CD14-positive monocyte (primary cell): ENCODE measurements around the gene A4GALT. TPM values are rescaled to one million over a fixed set of nuclear protein-coding genes. Genes with fewer than 3 reads are reported as not detected.

Experiments
- DNase-seq, 3 donors: peaks; one replicate each; pipeline ENCODE4 v3.0.0-alpha.2; 2011 to 2022
- H2AFZ ChIP-seq: 2 replicates; pipeline ENCODE4 v1.6.0; 2012; ENCODE audit warnings: mild to moderate bottlenecking, low read depth, low read length, inconsistent platforms; ENCODE audit not compliant: insufficient read depth, poor library complexity, severe bottlenecking
- H3K27ac ChIP-seq, 2 donors: 1 replicate in 1 of 2; 2 replicates in 1 of 2; pipeline ENCODE4 v1.5.1; 2012 to 2013; ENCODE audit warnings: low read length in 2 of 2, control low read depth in 1 of 2, inconsistent platforms in 1 of 2, low read depth in 1 of 2, mild to moderate bottlenecking in 1 of 2
- H3K27me3 ChIP-seq, 2 donors: one replicate each; pipeline versions ENCODE4 v1.6.0 to v1.6.1; 2011 to 2013; ENCODE audit warnings: low read length in 2 of 2; ENCODE audit not compliant: control insufficient read depth in 2 of 2, insufficient read depth in 2 of 2
- H3K36me3 ChIP-seq, 2 donors: replicated peaks in 1 of 2; 1 replicate in 1 of 2; 2 replicates in 1 of 2; pipeline versions ENCODE4 v1.5.1 to v1.6.1; 2012 to 2013; ENCODE audit warnings: low read length in 2 of 2, control low read depth in 1 of 2, inconsistent platforms in 1 of 2, mild to moderate bottlenecking in 1 of 2; ENCODE audit not compliant: insufficient read depth in 2 of 2, control insufficient read depth in 1 of 2
- H3K4me1 ChIP-seq, 2 donors: 1 replicate in 1 of 2; 2 replicates in 1 of 2; pipeline versions ENCODE4 v1.5.1 to v1.6.1; 2012 to 2013; ENCODE audit warnings: low read length in 2 of 2, control low read depth in 1 of 2, inconsistent platforms in 1 of 2, mild to moderate bottlenecking in 1 of 2, moderate library complexity in 1 of 2; ENCODE audit not compliant: insufficient read depth in 2 of 2, control insufficient read depth in 1 of 2
- H3K4me2 ChIP-seq: replicated peaks from 2 replicates; pipeline ENCODE3; 2012; ENCODE audit warnings: low read length, moderate library complexity, mild to moderate bottlenecking; ENCODE audit not compliant: poor library complexity, severe bottlenecking; ENCODE audit errors: extremely low read depth
- H3K4me3 ChIP-seq, 3 experiments: fragments of 200-600 bp in 1 of 3; sonication (generic) in 1 of 3; replicated peaks in 1 of 3; 1 replicate in 2 of 3; 2 replicates in 1 of 3; pipeline ENCODE4 v1.5.1; 2011 to 2013; ENCODE audit warnings: low read length in 3 of 3, mild to moderate bottlenecking in 3 of 3, control low read depth in 2 of 3, low read depth in 2 of 3, inconsistent platforms in 1 of 3, moderate library complexity in 1 of 3
- H3K79me2 ChIP-seq: 2 replicates; pipeline ENCODE4 v1.6.0; 2012; ENCODE audit warnings: mild to moderate bottlenecking, control low read depth, inconsistent platforms, low read length, moderate library complexity; ENCODE audit not compliant: insufficient read depth
- H3K9ac ChIP-seq: 2 replicates; pipeline ENCODE4 v1.6.0; 2017; ENCODE audit warnings: low read length, mild to moderate bottlenecking; ENCODE audit not compliant: insufficient read depth, poor library complexity, severe bottlenecking
- H3K9me3 ChIP-seq, 2 donors: replicated peaks in 1 of 2; 1 replicate in 1 of 2; 2 replicates in 1 of 2; pipeline versions ENCODE4 v1.5.1 to v1.6.1; 2012 to 2013; ENCODE audit warnings: low read length in 2 of 2, control low read depth in 1 of 2; ENCODE audit not compliant: control insufficient read depth in 1 of 2, insufficient read depth in 1 of 2
- H4K20me1 ChIP-seq: 2 replicates; pipeline ENCODE4 v1.6.0; 2012; ENCODE audit warnings: mild to moderate bottlenecking, low read length, control low read depth, moderate library complexity; ENCODE audit not compliant: insufficient read depth
- H3K27ac Mint-ChIP-seq, 7 donors: one replicate each; pipeline ENCODE4 v1.8.0; 2020; ENCODE audit warnings: mild to moderate bottlenecking in 7 of 7, mixed read lengths in 7 of 7, moderate library complexity in 6 of 7, inconsistent platforms in 2 of 7
- H3K27me3 Mint-ChIP-seq, 3 donors: one replicate each; pipeline ENCODE4 v1.8.0; 2021 to 2022; ENCODE audit warnings: low read depth in 3 of 3, mild to moderate bottlenecking in 3 of 3, mixed read lengths in 3 of 3, moderate library complexity in 3 of 3, inconsistent platforms in 1 of 3
- H3K36me3 Mint-ChIP-seq, 2 donors: one replicate each; pipeline ENCODE4 v1.8.0; 2020; ENCODE audit warnings: mixed read lengths in 2 of 2, inconsistent platforms in 1 of 2, mild to moderate bottlenecking in 1 of 2
- H3K4me1 Mint-ChIP-seq: one replicate; pipeline ENCODE4 v1.8.0; 2020; ENCODE audit warnings: mild to moderate bottlenecking, mixed read lengths
- H3K4me3 Mint-ChIP-seq, 2 donors: one replicate each; pipeline ENCODE4 v1.8.0; 2020; ENCODE audit warnings: mild to moderate bottlenecking in 2 of 2, mixed read lengths in 2 of 2, moderate library complexity in 1 of 2
- H3K9me3 Mint-ChIP-seq, 7 donors: one replicate each; pipeline ENCODE4 v1.8.0; 2020 to 2022; ENCODE audit warnings: mixed read lengths in 7 of 7, mild to moderate bottlenecking in 6 of 7, moderate library complexity in 6 of 7, inconsistent platforms in 2 of 7
- CTCF ChIP-seq: fragments of 200-600 bp; IDR thresholded peaks from one replicate; pipeline ENCODE4 v1.8.0; 2022; ENCODE audit warnings: antibody characterized with exemption, mild to moderate bottlenecking
- WGBS: methylation state at CpG from one replicate; pipeline ENCODE4 v1.1.5; 2013; ENCODE audit warnings: missing lambda C conversion rate; ENCODE audit not compliant: insufficient coverage; 5-methylcytosine and 5-hydroxymethylcytosine counted together
- intact Hi-C, 2 donors: fragments of 100-400 bp; cut with micrococcal nuclease; formaldehyde crosslinking; loops; one replicate each; pipeline versions ENCODE4 v1.15.0 to v1.15.1; 2023
- polyA plus RNA-seq, 3 donors: library from polyadenylated mRNA; depleted of rRNA in 1 of 3; unstranded in 2 of 3; stranded (reverse) in 1 of 3; fragments of 300-500 nt in 2 of 3; fragments of >200 nt in 1 of 3; fragmentation: Illumina TruSeq in 2 of 3; gene quantifications; 1 replicate in 2 of 3; 2 replicates in 1 of 3; pipeline ENCODE4 v1.2.3, GENCODE V29; 2012 to 2021

A4GALT gene
- polyA plus RNA-seq, 3 donors, result not detected

GRCh38 chr22:42725606-42726355 lies 5.1 kb upstream of the A4GALT start:
- Mint-ChIP-seq H3K4me3 (no peak overlapping the region), H3K36me3 (peaks cover 0 to 9% of the 10 kb centered on the region in 2 donors), H3K27ac (no peak overlapping the region), H3K9me3 (peaks cover 0 to 13% (median 7%) of the 10 kb centered on the region in 7 donors), H3K27me3 (peaks cover 40 to 54% (median 46%) of the 10 kb centered on the region in 3 donors), H3K4me1 (peaks cover 11% of the 10 kb centered on the region)
- H3K27ac ChIP-seq, result no peak overlapping the region
- peaks cover 16 to 25% of the 10 kb centered on the region in 2 donors for H3K27me3 ChIP-seq
- no peaks in the 10 kb centered on the region for H3K36me3 ChIP-seq
- no peaks in the 10 kb centered on the region for H3K79me2 ChIP-seq
- no peaks in the 10 kb centered on the region for H4K20me1 ChIP-seq
- no peak for TF ChIP-seq CTCF
- H3K4me1 ChIP-seq, result no peaks in the 10 kb centered on the region
- H3K9me3 ChIP-seq, result no peaks in the 10 kb centered on the region
- intact Hi-C loops, result no loop called here
- no peak overlapping the region for H3K4me3 ChIP-seq
- 0% methylated on average over 2 of the region's 6 CpGs for WGBS
- H3K4me2 ChIP-seq, result no peak overlapping the region
- no peak overlapping the region for H2AFZ ChIP-seq
- DNase-seq, result no peak
- no peak overlapping the region for H3K9ac ChIP-seq

GRCh38 chr22:42724062-42724461 lies 3.4 kb upstream of the A4GALT start:
- 74% methylated on average over 2 of the region's 5 CpGs for WGBS
- Mint-ChIP-seq H3K4me3 (no peak overlapping the region), H3K4me1 (peaks cover 19% of the 10 kb centered on the region), H3K36me3 (peaks cover 4 to 15% of the 10 kb centered on the region in 2 donors), H3K9me3 (peaks cover 0 to 15% (median 8%) of the 10 kb centered on the region in 7 donors), H3K27me3 (peaks cover 50 to 69% (median 52%) of the 10 kb centered on the region in 3 donors), H3K27ac (no peak overlapping the region)
- Histone ChIP-seq H4K20me1 (no peaks in the 10 kb centered on the region), H2AFZ (no peak overlapping the region), H3K4me1 (peaks cover 5 to 9% of the 10 kb centered on the region in 2 donors), H3K4me3 (no peak overlapping the region), H3K79me2 (no peaks in the 10 kb centered on the region), H3K9ac (no peak overlapping the region), H3K36me3 (no peaks in the 10 kb centered on the region), H3K27ac (no peak overlapping the region), H3K27me3 (peaks cover 29 to 37% of the 10 kb centered on the region in 2 donors), H3K9me3 (no peaks in the 10 kb centered on the region), H3K4me2 (no peak overlapping the region)
- no peak for DNase-seq
- intact Hi-C loops, result no loop called here
- no peak for TF ChIP-seq CTCF
